BLaER1 treated with 17β-estradiol and CSF1 and Interleukin-3, amounts not matched to agents 10 nM and 100 nM (cell line): Measurements from ENCODE around the gene TGFBR2.

Source experiments
- H3K27ac ChIP-seq, 11 experiments: shearing (Covaris generic); formaldehyde crosslinking; 2 replicates each; pipeline ENCODE4 v1.8.1; 2022
- H3K27me3 ChIP-seq, 11 experiments: shearing (Covaris generic); formaldehyde crosslinking; 2 replicates each; pipeline ENCODE4 v1.8.1; 2022
- H3K36me3 ChIP-seq, 11 experiments: shearing (Covaris generic); formaldehyde crosslinking; 2 replicates each; pipeline ENCODE4 v1.8.1; 2022
- H3K4me1 ChIP-seq, 10 experiments: shearing (Covaris generic); formaldehyde crosslinking; 2 replicates each; pipeline ENCODE4 v1.8.1; 2022
- H3K4me2 ChIP-seq, 11 experiments: shearing (Covaris generic); formaldehyde crosslinking; 2 replicates each; pipeline ENCODE4 v1.8.1; 2022
- H3K4me3 ChIP-seq, 10 experiments: shearing (Covaris generic); formaldehyde crosslinking; 2 replicates each; pipeline ENCODE4 v1.8.1; 2022
- H3K9ac ChIP-seq, 11 experiments: shearing (Covaris generic); formaldehyde crosslinking; 2 replicates each; pipeline ENCODE4 v1.8.1; 2022
- H3K9me3 ChIP-seq, 11 experiments: shearing (Covaris generic); formaldehyde crosslinking; replicated peaks in 1 of 11; 2 replicates each; pipeline ENCODE4 v1.8.1; 2022
- H4K20me1 ChIP-seq, 11 experiments: shearing (Covaris generic); formaldehyde crosslinking; 2 replicates each; pipeline ENCODE4 v1.8.1; 2022
- Cebpa-rat ChIP-seq, 11 experiments: shearing (Covaris generic); IDR thresholded peaks; 2 replicates each; pipeline ENCODE4 v1.8.1; 2022

The TGFBR2 gene

GRCh38 chr3:30694148-30694547, 87.7 kb downstream of the TGFBR2 start:
- TF ChIP-seq Cebpa-rat (IDR thresholded peaks at IDR 0.05): no peak
- Histone ChIP-seq H3K27ac (no peak overlapping the region), H3K36me3 (peaks cover 67 to 97% (median 91%) of the 10 kb centered on the region in 11 experiments), H3K4me3 (no peak overlapping the region), H3K9me3 (no peaks in the 10 kb centered on the region), H3K4me1 (peaks cover 25 to 43% (median 36%) of the 10 kb centered on the region in 10 experiments), H3K27me3 (no peaks in the 10 kb centered on the region), H3K4me2 (no peak overlapping the region), H3K9ac (no peak overlapping the region), H4K20me1 (peaks cover 0 to 35% (median 0%) of the 10 kb centered on the region in 11 experiments; a peak in 9 of 22 replicates)

- no peak for TF ChIP-seq Cebpa-rat (IDR thresholded peaks at IDR 0.05)
- Histone ChIP-seq H3K4me2 (no peak overlapping the region), H4K20me1 (peaks cover 0 to 31% (median 0%) of the 10 kb centered on the region in 11 experiments; a peak in 8 of 22 replicates), H3K27me3 (no peaks in the 10 kb centered on the region), H3K36me3 (peaks cover 62 to 95% (median 89%) of the 10 kb centered on the region in 11 experiments), H3K9me3 (no peaks in the 10 kb centered on the region; a peak in 1 of 22 replicates), H3K4me3 (no peak overlapping the region), H3K9ac (no peak overlapping the region), H3K4me1 (peaks cover 20 to 38% (median 31%) of the 10 kb centered on the region in 10 experiments), H3K27ac (no peak overlapping the region)
Measured at GRCh38 chr3:30694668-30695067, 88.3 kb downstream of the TGFBR2 start.

GRCh38 chr3:30695302-30696061, 89.1 kb downstream of the TGFBR2 start:
- H4K20me1 ChIP-seq: peaks cover 0 to 23% (median 0%) of the 10 kb centered on the region in 11 experiments; a peak in 8 of 22 replicates
- no peak overlapping the region for H3K4me3 ChIP-seq
- no peak for TF ChIP-seq Cebpa-rat (IDR thresholded peaks at IDR 0.05)
- H3K4me1 ChIP-seq: peaks cover 12 to 30% (median 23%) of the 10 kb centered on the region in 10 experiments
- H3K9me3 ChIP-seq: peaks cover 0 to 2% (median 0%) of the 10 kb centered on the region in 11 experiments; a peak in 3 of 22 replicates
- peaks cover 54 to 91% (median 86%) of the 10 kb centered on the region in 11 experiments for H3K36me3 ChIP-seq
- no peaks in the 10 kb centered on the region for H3K27me3 ChIP-seq
- no peak overlapping the region for H3K27ac ChIP-seq
- H3K9ac ChIP-seq: no peak overlapping the region
- H3K4me2 ChIP-seq: no peak overlapping the region

GRCh38 chr3:30696403-30696819, 90.0 kb downstream of the TGFBR2 start:
- H3K4me3 ChIP-seq: no peak overlapping the region
- peaks cover 44 to 91% (median 76%) of the 10 kb centered on the region in 11 experiments for H3K36me3 ChIP-seq
- H3K27me3 ChIP-seq: no peaks in the 10 kb centered on the region
- no peak overlapping the region for H3K4me2 ChIP-seq
- no peak overlapping the region for H3K27ac ChIP-seq
- peaks cover 2 to 20% (median 13%) of the 10 kb centered on the region in 10 experiments for H3K4me1 ChIP-seq
- peaks cover 0 to 14% (median 0%) of the 10 kb centered on the region in 11 experiments; a peak in 7 of 22 replicates for H4K20me1 ChIP-seq
- no peak overlapping the region for H3K9ac ChIP-seq
- TF ChIP-seq Cebpa-rat (IDR thresholded peaks at IDR 0.05): no peak
- peaks cover 0 to 10% (median 7%) of the 10 kb centered on the region in 11 experiments; a peak in 9 of 22 replicates for H3K9me3 ChIP-seq

- Histone ChIP-seq H3K27ac (no peak overlapping the region), H3K9ac (no peak overlapping the region), H4K20me1 (peaks cover 0 to 12% (median 0%) of the 10 kb centered on the region in 11 experiments; a peak in 3 of 22 replicates), H3K4me3 (no peak overlapping the region), H3K9me3 (peaks cover 0 to 15% (median 11%) of the 10 kb centered on the region in 11 experiments; a peak in 11 of 22 replicates), H3K27me3 (no peaks in the 10 kb centered on the region), H3K4me2 (no peak overlapping the region), H3K36me3 (peaks cover 42 to 89% (median 72%) of the 10 kb centered on the region in 11 experiments), H3K4me1 (peaks cover 0 to 16% (median 11%) of the 10 kb centered on the region in 10 experiments; a peak in 9 of 20 replicates)
- no peak for TF ChIP-seq Cebpa-rat (IDR thresholded peaks at IDR 0.05)
Measured at GRCh38 chr3:30696896-30697295, 90.5 kb downstream of the TGFBR2 start.

- no peak overlapping the region for H3K27ac ChIP-seq
- no peak overlapping the region for H3K9ac ChIP-seq
- H3K4me3 ChIP-seq: no peak overlapping the region
- no peak for TF ChIP-seq Cebpa-rat (IDR thresholded peaks at IDR 0.05)
- no peaks in the 10 kb centered on the region for H3K27me3 ChIP-seq
- H3K4me1 ChIP-seq: peaks cover 0 to 16% (median 0%) of the 10 kb centered on the region in 10 experiments; a peak in 5 of 20 replicates
- no peak overlapping the region for H3K4me2 ChIP-seq
- peaks cover 27 to 75% (median 62%) of the 10 kb centered on the region in 11 experiments for H3K36me3 ChIP-seq
- H4K20me1 ChIP-seq: peaks cover 0 to 6% (median 0%) of the 10 kb centered on the region in 11 experiments; a peak in 1 of 22 replicates
- H3K9me3 ChIP-seq: peaks cover 11 to 32% (median 27%) of the 10 kb centered on the region in 11 experiments; a peak in 21 of 22 replicates
Measured at GRCh38 chr3:30698549-30698948, 92.1 kb downstream of the TGFBR2 start.

- peaks cover 0 to 30% (median 4%) of the 10 kb centered on the region in 10 experiments; a peak in 8 of 20 replicates for H3K4me1 ChIP-seq
- no peak for TF ChIP-seq Cebpa-rat (IDR thresholded peaks at IDR 0.05)
- no peak overlapping the region for H3K27ac ChIP-seq
- no peaks in the 10 kb centered on the region for H4K20me1 ChIP-seq
- H3K4me3 ChIP-seq: no peak overlapping the region
- no peak overlapping the region for H3K4me2 ChIP-seq
- peaks cover 11 to 33% (median 29%) of the 10 kb centered on the region in 11 experiments; a peak in 21 of 22 replicates for H3K9me3 ChIP-seq
- no peak overlapping the region for H3K9ac ChIP-seq
- no peaks in the 10 kb centered on the region for H3K27me3 ChIP-seq
- peaks cover 16 to 62% (median 49%) of the 10 kb centered on the region in 11 experiments for H3K36me3 ChIP-seq
Measured at GRCh38 chr3:30699927-30700326, 93.5 kb downstream of the TGFBR2 start.

GRCh38 chr3:30700702-30701321, 94.4 kb downstream of the TGFBR2 start:
- Histone ChIP-seq H3K36me3 (peaks cover 7 to 53% (median 40%) of the 10 kb centered on the region in 11 experiments; a peak in 21 of 22 replicates), H3K9ac (no peak overlapping the region), H3K27ac (no peak overlapping the region), H4K20me1 (no peaks in the 10 kb centered on the region), H3K4me3 (no peak overlapping the region), H3K9me3 (peaks cover 11 to 37% (median 29%) of the 10 kb centered on the region in 11 experiments; a peak in 21 of 22 replicates), H3K4me1 (peaks cover 0 to 37% (median 4%) of the 10 kb centered on the region in 10 experiments; a peak in 8 of 20 replicates), H3K4me2 (no peak overlapping the region), H3K27me3 (no peaks in the 10 kb centered on the region)
- TF ChIP-seq Cebpa-rat (IDR thresholded peaks at IDR 0.05): no peak
